ENCODE measurements around the gene ABCB6.

- TF ChIP-seq ZC3H10 (CRISPR knock-in tag; IDR thresholded peaks at IDR 0.05): no peak
- TF ChIP-seq ZNF8 (CRISPR knock-in tag; IDR thresholded peaks at IDR 0.05): no peak
- TF ChIP-seq ESRRG (CRISPR knock-in tag; IDR thresholded peaks at IDR 0.05): no peak
- no peak for TF ChIP-seq BACH2 (CRISPR knock-in tag; IDR thresholded peaks at IDR 0.05; ENCODE audit: borderline replicate concordance)
- no peak for TF ChIP-seq PATZ1 (CRISPR knock-in tag; IDR thresholded peaks at IDR 0.05; ENCODE audit: borderline replicate concordance)
- TF ChIP-seq ZFP3 (CRISPR knock-in tag; IDR thresholded peaks at IDR 0.05): no peak
- no peak for TF ChIP-seq TCF4 (CRISPR knock-in tag; IDR thresholded peaks at IDR 0.05; ENCODE audit: borderline replicate concordance)
These were observed 5.7 kb downstream of the ABCB6 start for GRCh38 chr2:219213026-219213415.

Data from SK-N-SH treated with all-trans-retinoic acid at 6 μM for 48 hours (cell line).